GM18861 (cell line): ENCODE data around the gene CLTRN.
"Not testable (repeated sequence)": the region's sequence is repeated elsewhere in the genome, so short reads cannot be mapped to it uniquely, and the experiment has no call there.

Experiments used
- ATAC-seq: cut with Tn5 transposase; IDR thresholded peaks from one replicate; pipeline ENCODE4 v1.9.1; 2021; ENCODE audit not compliant: unreplicated experiment

Gene CLTRN, protein sequence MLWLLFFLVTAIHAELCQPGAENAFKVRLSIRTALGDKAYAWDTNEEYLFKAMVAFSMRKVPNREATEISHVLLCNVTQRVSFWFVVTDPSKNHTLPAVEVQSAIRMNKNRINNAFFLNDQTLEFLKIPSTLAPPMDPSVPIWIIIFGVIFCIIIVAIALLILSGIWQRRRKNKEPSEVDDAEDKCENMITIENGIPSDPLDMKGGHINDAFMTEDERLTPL

DNA sequence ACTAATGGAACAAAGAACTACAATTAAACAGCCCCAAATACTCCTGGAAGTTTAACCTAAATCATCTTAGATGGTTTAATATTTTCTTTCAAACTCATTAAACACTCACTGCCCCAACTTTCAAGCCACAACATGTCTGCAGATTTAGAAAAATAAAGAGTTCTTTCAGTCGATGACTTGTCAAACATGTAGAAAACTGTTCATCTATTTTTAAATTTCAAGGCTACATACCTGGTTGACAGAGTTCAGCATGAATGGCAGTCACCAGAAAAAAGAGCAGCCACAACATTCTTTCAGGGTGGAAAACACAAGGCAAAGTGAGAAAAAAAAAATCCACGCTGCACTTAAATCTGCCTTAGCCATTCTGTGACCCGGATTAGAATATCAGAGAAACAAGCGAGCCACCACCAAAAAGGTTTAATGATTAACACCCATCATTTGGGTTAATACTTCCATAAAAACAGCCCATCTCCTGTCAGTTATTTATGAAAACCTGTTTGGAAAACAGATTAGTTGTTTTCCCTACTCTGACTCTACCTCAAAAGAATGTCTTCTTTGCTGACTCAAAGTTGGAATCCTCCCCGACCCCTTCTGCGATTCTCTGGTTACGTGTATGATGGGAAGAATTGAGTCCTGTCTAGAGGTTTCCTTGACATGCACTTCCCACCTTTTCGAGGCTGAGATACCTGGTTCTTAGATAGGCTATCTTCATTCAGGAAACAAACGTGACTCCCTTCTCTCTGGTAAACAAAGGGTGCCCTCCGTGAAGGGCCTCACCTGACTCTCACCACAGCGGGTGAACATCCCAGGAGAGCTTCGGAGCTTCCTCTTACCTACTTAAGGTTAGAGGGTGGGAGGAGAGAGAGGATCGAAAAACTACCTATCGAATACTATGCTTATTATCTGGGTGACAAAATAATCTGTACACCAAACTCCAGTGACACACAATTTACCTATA is at the start of gene CLTRN:
Gene CLTRN (minus strand): TSS at position 319 of the 958 bp plus-strand sequence. CDS start 30 bp downstream, at position 289.
- ATAC-seq: no peak

DNA sequence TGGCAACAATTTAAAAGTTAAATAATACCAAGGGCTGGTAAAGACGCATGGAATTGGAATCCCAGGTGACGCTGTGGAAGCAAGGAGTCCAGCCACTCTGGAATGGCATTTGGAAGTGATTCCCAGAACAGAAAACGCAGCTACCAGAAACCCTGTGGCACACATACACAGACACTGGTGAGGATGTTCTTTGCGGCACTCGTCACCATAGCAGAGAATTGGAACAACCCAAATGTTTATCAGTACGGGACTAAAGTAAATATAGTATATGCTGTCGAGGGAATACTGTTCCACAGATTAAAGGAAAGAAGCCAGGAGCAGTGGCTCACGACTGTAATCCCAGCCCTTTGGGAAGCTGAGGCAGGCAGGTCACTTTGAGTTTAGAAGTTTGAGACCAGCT is 39.7 kb upstream of the CLTRN start:
- ATAC-seq: not testable (repeated sequence)

- ATAC-seq: not testable (repeated sequence)
Measured at GRCh38 chrX:15703809-15704208, 39.2 kb upstream of the CLTRN start.

GRCh38 chrX:15702488-15703371 is 38.1 kb upstream of the CLTRN start:
- no peak for ATAC-seq

DNA sequence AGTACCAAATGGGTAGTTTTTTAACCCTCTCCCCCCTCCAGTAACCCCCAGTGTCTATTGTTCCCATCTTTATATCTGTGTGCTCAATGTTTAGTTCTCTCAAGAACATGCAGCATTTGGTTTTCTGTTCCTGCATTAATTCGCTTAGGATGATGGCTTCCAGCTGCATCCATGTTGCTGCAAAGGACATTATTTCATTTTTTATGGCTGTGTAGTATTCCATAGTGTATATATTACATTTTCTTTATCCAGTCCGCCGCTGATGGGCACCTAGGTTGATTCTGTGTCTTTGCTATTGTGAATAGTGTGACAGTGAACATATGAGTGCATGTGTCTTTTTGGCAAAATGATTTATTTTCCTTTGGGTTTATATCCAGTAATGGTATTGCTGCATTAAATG is 31.9 kb upstream of the CLTRN start:
- ATAC-seq: no peak

- ATAC-seq: no peak
Measured at GRCh38 chrX:15694941-15695451, 30.4 kb upstream of the CLTRN start.

DNA sequence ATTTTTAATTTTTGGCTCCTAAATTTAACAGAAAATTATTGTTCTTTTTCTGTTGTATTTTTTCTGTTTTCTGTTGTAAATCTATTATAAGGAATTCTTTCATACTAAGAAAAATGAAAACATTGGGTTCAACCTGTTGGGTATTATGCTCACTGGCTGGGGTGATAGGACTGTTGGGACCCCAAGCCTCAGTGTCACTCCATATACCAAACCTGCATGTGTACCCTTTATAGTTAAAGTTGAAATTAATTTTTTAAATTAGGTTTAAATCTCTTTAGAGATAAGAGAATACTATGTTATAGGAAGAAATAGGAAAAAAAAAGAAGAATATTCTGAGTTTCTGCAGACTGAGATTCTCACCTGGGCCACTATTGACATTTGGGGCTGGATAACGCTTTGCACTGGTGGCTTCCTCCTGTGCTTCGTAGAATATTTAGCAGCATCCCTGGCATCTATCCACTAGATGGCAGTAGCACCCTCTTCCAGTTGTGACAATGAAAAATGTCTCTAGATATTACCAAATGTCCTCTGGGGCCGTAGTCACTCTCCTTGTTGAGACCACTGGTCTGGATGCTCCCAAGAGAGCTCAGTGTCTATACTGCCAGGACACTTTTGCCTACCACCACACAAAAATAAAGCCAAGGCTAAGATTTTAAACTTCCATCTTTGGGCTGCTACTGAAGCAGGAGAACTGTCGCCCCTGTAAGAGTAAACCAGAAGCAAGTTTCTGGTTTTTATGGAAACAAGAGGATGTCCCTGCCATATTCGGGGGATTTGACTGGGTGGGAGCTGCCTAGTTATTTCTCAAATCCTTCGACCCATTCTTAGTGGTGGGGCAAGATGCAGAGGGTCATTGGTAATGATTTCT is 22.4 kb upstream of the CLTRN start:
- ATAC-seq: peak; percentile 92

DNA sequence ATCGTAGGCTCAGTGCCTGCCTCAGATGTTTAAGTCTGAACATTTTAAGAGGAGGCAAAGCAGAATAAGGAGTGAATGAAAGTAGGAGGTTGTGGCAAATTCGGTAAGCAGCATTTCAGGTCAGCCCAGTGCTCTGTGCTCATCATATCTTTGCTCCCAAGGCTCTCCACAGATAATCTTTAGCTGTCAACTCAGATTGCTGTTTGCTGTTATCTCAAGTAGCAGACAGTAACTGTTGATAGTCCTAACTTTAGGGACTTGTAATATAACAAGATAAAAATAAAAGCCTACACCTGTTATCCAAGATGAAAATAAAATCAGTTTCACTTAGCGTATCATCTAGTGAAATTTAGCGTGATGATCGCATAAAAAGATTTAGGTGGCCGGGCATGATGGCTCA is 18.6 kb upstream of the CLTRN start:
- no peak for ATAC-seq

- ATAC-seq: no peak
Measured at GRCh38 chrX:15681433-15681832, 16.8 kb upstream of the CLTRN start.

DNA sequence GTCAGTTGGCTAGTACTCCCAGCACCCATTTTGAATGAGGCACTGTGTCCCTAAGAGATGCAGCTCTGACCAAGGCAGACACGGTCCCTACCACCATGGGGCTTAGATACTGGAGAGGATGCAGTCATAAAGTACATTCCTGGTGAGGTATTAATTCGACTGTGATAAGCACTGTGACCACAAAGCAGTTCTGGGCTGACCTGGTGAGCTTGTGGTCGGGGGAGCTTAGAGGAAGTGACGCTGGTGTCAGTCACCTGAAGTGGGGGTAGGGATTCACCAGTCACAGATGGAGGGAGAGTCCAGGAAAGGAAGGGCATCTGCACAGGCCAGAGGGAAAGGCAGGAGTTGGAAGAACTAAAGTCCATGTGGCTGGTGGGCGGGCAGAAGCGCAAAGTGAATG is 15.8 kb upstream of the CLTRN start:
- ATAC-seq: peak; percentile 45

GRCh38 chrX:15679246-15679645 is 14.6 kb upstream of the CLTRN start:
- ATAC-seq: no peak

GRCh38 chrX:15678339-15678738 is 13.7 kb upstream of the CLTRN start:
- no peak for ATAC-seq

GRCh38 chrX:15676886-15677285 is 12.3 kb upstream of the CLTRN start:
- no peak for ATAC-seq

DNA sequence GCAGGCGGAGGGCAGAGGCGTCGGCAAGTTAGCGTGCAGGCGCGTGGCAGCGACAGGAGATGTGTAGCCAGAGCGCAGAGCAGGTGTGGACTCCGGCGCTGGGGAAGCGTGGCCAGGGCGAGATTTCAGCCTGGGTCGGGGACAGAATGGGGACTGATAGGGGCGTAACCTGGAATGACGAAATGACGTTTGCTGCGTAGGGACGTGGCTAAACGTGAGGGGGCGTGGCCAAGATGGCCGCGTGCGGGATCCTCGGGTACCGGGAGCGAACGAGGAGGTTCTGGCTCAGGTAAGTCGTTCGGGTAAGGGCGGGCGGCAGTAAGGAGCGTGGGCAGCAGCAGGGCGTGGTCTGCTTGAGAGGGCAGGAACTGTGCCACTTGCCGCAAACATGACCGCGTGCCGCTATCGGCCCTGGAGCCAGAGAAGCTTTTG is 10.9 kb upstream of the CLTRN start:
- peak; percentile 59 for ATAC-seq

- ATAC-seq: peak; percentile 78
Measured at GRCh38 chrX:15674841-15675489, 10.4 kb upstream of the CLTRN start.

DNA sequence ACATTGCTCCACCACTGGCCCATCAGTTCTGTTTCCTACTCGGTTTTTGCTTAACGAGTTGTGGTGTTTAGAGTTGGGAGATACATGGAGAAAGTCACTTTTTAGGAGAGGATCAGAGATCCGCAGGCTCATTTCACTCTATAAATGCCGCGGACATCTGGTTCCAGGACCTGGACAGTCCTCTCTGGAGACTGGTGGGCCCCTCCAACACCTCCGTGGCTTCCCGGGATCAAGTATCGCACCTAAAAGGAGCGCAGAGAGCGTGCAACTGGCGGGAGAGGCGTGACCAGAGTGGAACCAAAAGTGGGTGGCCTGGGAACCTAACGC is 9.9 kb upstream of the CLTRN start:
- ATAC-seq: no peak

DNA sequence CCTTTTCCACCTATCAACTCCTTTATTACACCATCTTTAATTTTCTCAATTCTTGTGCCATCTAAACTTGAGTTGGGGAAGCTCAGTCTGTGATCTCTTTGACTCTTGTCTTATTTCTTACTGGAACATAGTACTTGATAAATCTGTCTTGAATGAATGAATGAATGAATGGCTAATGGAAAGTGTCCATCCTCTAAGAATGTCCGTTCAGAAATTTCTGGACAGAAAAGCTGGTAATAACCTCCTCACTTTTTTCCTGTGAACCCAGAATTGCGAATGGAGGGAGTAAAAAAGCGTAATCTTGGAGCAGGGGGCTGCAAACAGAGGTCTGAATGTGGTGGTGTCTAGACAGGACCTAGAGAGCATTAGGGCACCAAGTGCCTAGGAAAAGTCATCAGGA is 9.4 kb upstream of the CLTRN start:
- no peak for ATAC-seq

DNA sequence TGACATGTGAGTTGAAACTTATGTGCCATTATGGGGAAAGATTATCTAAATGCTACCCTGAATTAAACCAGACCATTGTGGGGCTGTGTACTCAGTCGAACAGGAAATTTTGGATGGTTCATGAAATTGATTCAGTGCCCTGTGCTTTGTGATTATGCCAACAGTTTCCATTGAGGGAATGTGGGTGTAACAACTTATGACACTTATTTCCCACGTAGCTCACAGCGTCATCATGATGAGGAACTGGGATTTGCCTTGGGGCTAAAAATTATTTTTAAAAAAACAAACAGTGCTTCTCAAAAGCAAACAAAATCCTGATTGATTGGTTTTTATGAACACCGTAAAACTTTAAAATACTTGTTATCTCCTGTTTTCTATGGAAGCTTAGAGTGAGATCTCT is 8.3 kb upstream of the CLTRN start:
- ATAC-seq: no peak

DNA sequence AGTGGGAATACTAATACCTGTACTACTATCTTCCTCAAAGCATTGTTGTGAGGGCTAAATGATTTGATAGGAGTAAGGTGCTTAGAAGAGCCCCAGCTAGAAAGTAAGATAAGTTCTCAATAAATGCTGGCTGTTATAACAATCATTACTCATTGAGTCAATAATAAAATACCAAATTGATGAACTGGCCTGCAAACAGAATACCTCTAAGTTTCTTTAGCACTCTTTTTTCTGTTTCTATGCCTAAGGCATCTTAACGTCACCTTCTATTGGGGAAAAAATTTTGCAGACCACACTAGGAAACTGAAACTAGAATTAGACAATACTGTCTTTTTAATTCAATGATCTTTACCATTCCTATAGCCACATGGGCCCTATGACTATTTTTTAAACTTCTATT is 1.2 kb downstream of the CLTRN start:
- no peak for ATAC-seq

GRCh38 chrX:15654804-15655203 is 9.8 kb downstream of the CLTRN start:
- not testable (repeated sequence) for ATAC-seq
